IMR-90 (cell line): ENCODE results near the gene PTRH2. TPM values are rescaled to one million over a fixed set of nuclear protein-coding genes. Genes with fewer than 3 reads are reported as not detected.
"Not testable (repeated sequence)": the region's sequence is repeated elsewhere in the genome, so short reads cannot be mapped to it uniquely, and the experiment has no call there.

Experiments
- ATAC-seq: fragments of 200-7000 bp; cut with Tn5 transposase; 2 replicates; pipeline ENCODE4 v1.9.1; 2020; ENCODE audit warnings: low read depth, mild to moderate bottlenecking, moderate library complexity
- BruUV-seq: library from RNA; stranded (reverse); fragments of 400-500 nt; replicated peaks from 2 replicates; lab custom pipeline; 2021; lab: Mats Ljungman, UMichigan
- CTCF ChIA-PET: fragments of 300-600 bp; formaldehyde crosslinking; extraction: SDS; loops from one replicate; lab custom pipeline; 2021; ENCODE audit warnings: antibody characterized with exemption; lab: Yijun Ruan, JAX
- POLR2A ChIA-PET: fragments of 300-600 bp; sonication (Branson Sonifier 250); formaldehyde crosslinking; loops from one replicate; lab custom pipeline; 2022; ENCODE audit warnings: antibody characterized with exemption; ENCODE audit not compliant: unreplicated experiment; lab: Charles Lee
- DNase-seq: peaks from one replicate; pipeline ENCODE4 v3.0.0; 2013
- H2AFZ ChIP-seq: replicated peaks from 2 replicates; pipeline ENCODE3; 2013; ENCODE audit warnings: low read length, mild to moderate bottlenecking; ENCODE audit not compliant: poor library complexity
- H2AK5ac ChIP-seq: 2 replicates; pipeline ENCODE4 v1.6.1; 2013; ENCODE audit warnings: low read depth, low read length, inconsistent platforms
- H2AK9ac ChIP-seq: replicated peaks from 2 replicates; pipeline ENCODE3; 2013; ENCODE audit warnings: mild to moderate bottlenecking, low read depth, low read length, moderate library complexity; ENCODE audit not compliant: poor library complexity
- H2BK120ac ChIP-seq: 2 replicates; pipeline ENCODE4 v1.6.1; 2013; ENCODE audit warnings: low read depth, low read length, inconsistent platforms
- H2BK15ac ChIP-seq: 3 replicates; pipeline ENCODE4 v1.6.1; 2013; ENCODE audit warnings: low read depth, low read length, inconsistent platforms
- H2BK20ac ChIP-seq: 2 replicates; pipeline ENCODE4 v1.6.1; 2013; ENCODE audit warnings: low read depth, mild to moderate bottlenecking, inconsistent platforms, low read length, moderate library complexity
- H2BK5ac ChIP-seq: 2 replicates; pipeline ENCODE4 v1.6.1; 2013; ENCODE audit warnings: mild to moderate bottlenecking, low read depth, low read length, inconsistent platforms; ENCODE audit not compliant: poor library complexity, severe bottlenecking
- H3K14ac ChIP-seq: replicated peaks from 2 replicates; pipeline ENCODE4 v1.6.1; 2013; ENCODE audit warnings: low read depth, low read length, inconsistent platforms
- H3K18ac ChIP-seq: 2 replicates; pipeline ENCODE4 v1.6.1; 2013; ENCODE audit warnings: low read depth, low read length, control low read depth
- H3K23ac ChIP-seq: 2 replicates; pipeline ENCODE4 v1.6.1; 2013; ENCODE audit warnings: low read depth, low read length, inconsistent platforms
- H3K27ac ChIP-seq: 2 replicates; pipeline ENCODE4 v1.5.1; 2013; ENCODE audit warnings: mild to moderate bottlenecking, control low read depth, low read length; ENCODE audit not compliant: insufficient read depth
- H3K27me3 ChIP-seq: 2 replicates; pipeline ENCODE4 v1.6.1; 2013; ENCODE audit warnings: low read length; ENCODE audit not compliant: control insufficient read depth, insufficient read depth
- H3K36me3 ChIP-seq: 2 replicates; pipeline ENCODE4 v1.6.1; 2013; ENCODE audit warnings: low read length, mixed read lengths; ENCODE audit not compliant: control insufficient read depth, insufficient read depth
- H3K4ac ChIP-seq: 2 replicates; pipeline ENCODE4 v1.6.1; 2013; ENCODE audit warnings: low read depth, low read length, inconsistent platforms
- H3K4me1 ChIP-seq: 2 replicates; pipeline ENCODE4 v1.6.1; 2013; ENCODE audit warnings: low read length, mixed read lengths; ENCODE audit not compliant: control insufficient read depth, insufficient read depth
- H3K4me2 ChIP-seq: 2 replicates; pipeline ENCODE4 v1.6.1; 2013; ENCODE audit warnings: low read depth, mild to moderate bottlenecking, control low read depth, low read length, moderate library complexity
- H3K4me3 ChIP-seq: 2 replicates; pipeline ENCODE4 v1.5.1; 2013; ENCODE audit warnings: low read depth, mild to moderate bottlenecking, control low read depth, low read length, moderate library complexity; ENCODE audit not compliant: insufficient read depth
- H3K56ac ChIP-seq: 2 replicates; pipeline ENCODE4 v1.6.1; 2013; ENCODE audit warnings: low read length, inconsistent platforms; ENCODE audit not compliant: insufficient read depth; ENCODE audit errors: extremely low read depth
- H3K79me1 ChIP-seq, 2 experiments: 2 replicates each; pipeline ENCODE4 v1.6.1; 2013; ENCODE audit warnings: low read length in 2 of 2, inconsistent platforms in 1 of 2, low read depth in 1 of 2
- H3K9ac ChIP-seq: 2 replicates; pipeline ENCODE4 v1.6.1; 2013; ENCODE audit warnings: low read depth, low read length, control low read depth
- H3K9me1 ChIP-seq: 2 replicates; pipeline ENCODE4 v1.6.1; 2013; ENCODE audit warnings: low read length, inconsistent platforms; ENCODE audit not compliant: insufficient read depth
- H3K9me3 ChIP-seq: 2 replicates; pipeline ENCODE4 v1.6.1; 2013; ENCODE audit warnings: low read length; ENCODE audit not compliant: control insufficient read depth, insufficient read depth
- H4K20me1 ChIP-seq: 2 replicates; pipeline ENCODE4 v1.6.1; 2013; ENCODE audit warnings: low read length, inconsistent platforms; ENCODE audit not compliant: insufficient read depth
- H4K5ac ChIP-seq: 2 replicates; pipeline ENCODE4 v1.6.1; 2013; ENCODE audit warnings: mild to moderate bottlenecking, low read depth, low read length, control low read depth
- H4K8ac ChIP-seq, 2 experiments: 2 replicates each; pipeline ENCODE4 v1.6.1; 2013; ENCODE audit warnings: low read depth in 2 of 2, low read length in 2 of 2, control low read depth in 1 of 2, inconsistent platforms in 1 of 2
- H4K91ac ChIP-seq: 2 replicates; pipeline ENCODE4 v1.6.1; 2013; ENCODE audit warnings: low read depth, low read length, inconsistent platforms; ENCODE audit not compliant: insufficient read depth
- CEBPB ChIP-seq: IDR thresholded peaks from 2 replicates; pipeline ENCODE4 v1.6.1; 2012; ENCODE audit warnings: low read depth, low read length, improper control_type of control experiment
- FOS ChIP-seq: fragments of 150-350 bp; IDR thresholded peaks from 2 replicates; pipeline ENCODE4 v1.6.1; 2016; ENCODE audit warnings: low read depth, low read length
- WGBS, 2 experiments: methylation state at CpG; one replicate each; pipeline versions ENCODE4 v1.1.5 to v1.1.7; 2013; ENCODE audit warnings: missing lambda C conversion rate in 2 of 2; ENCODE audit not compliant: insufficient read length in 1 of 2; ENCODE audit errors: extremely low coverage in 2 of 2; 5-methylcytosine and 5-hydroxymethylcytosine counted together
- dilution Hi-C: fragments of 300-500 bp; cut with HindIII; formaldehyde crosslinking; loops from one replicate; pipeline ENCODE4 v1.14.3; 2018; ENCODE audit warnings: low sequenced_read_pairs; ENCODE audit not compliant: unreplicated experiment
- in situ Hi-C: fragments of 300-500 bp; cut with MboI; formaldehyde crosslinking; loops from 3 replicates; pipeline ENCODE4 v1.14.3; 2019; ENCODE audit warnings: low sequenced_read_pairs, inconsistent platforms, mixed read lengths
- intact Hi-C: fragments of 100-400 bp; cut with micrococcal nuclease; formaldehyde crosslinking; loops from 2 replicates; pipeline ENCODE4 v1.10.0; 2022
- polyA plus RNA-seq, 3 experiments: library from polyadenylated mRNA; depleted of rRNA; stranded (reverse); fragments of >200 nt; gene quantifications; 2 replicates each; pipeline ENCODE4 v1.2.3, GENCODE V29; 2012; ENCODE audit warnings: low replicate concordance in 1 of 3
- total RNA-seq: library from RNA; depleted of rRNA; stranded (reverse); fragments of >200 nt; gene quantifications from 2 replicates; pipeline ENCODE4 v1.2.3, GENCODE V29; 2012

The PTRH2 gene
- total and polyA plus RNA-seq, 2 of the 4 experiments (the other 2 are of a cell fraction) = 24.9 to 49.7 TPM

GRCh38 chr17:59656624-59657023 lies 50.6 kb downstream of the PTRH2 start:
- H3K4me2 ChIP-seq, H3K9me3 ChIP-seq, H2AFZ ChIP-seq, BruUV-seq, H3K56ac ChIP-seq, H3K9ac ChIP-seq, dilution Hi-C loops, H4K5ac ChIP-seq, H3K4me1 ChIP-seq, intact Hi-C loops, H4K91ac ChIP-seq, H3K4ac ChIP-seq, H3K18ac ChIP-seq, H2AK5ac ChIP-seq, H4K20me1 ChIP-seq, H2BK15ac ChIP-seq, H3K4me3 ChIP-seq, H3K9me1 ChIP-seq, H2AK9ac ChIP-seq, H3K23ac ChIP-seq, in situ Hi-C loops, H4K8ac ChIP-seq, H3K27ac ChIP-seq, H2BK120ac ChIP-seq, H2BK20ac ChIP-seq, H3K14ac ChIP-seq, H3K27me3 ChIP-seq: not testable (repeated sequence)
- Histone ChIP-seq H2BK5ac (peak overlapping the region; percentile 34), H3K79me1 (peaks cover 36 to 48% of the 10 kb centered on the region in 2 experiments), H3K36me3 (peaks cover 56% of the 10 kb centered on the region)
- ATAC-seq = peak; percentile 68
- WGBS, 2 experiments = no CpG with 5 or more reads among the region's 7 CpGs
- POLR2A ChIA-PET = interaction anchor here (0.6 kb wide), 1 partner anchor 154 kb away, joined by 3 read pairs; no protein-coding TSS in a partner anchor
- CTCF ChIA-PET = interaction anchor here (1.2 kb wide), 1 partner anchor 13 kb away, joined by 3 read pairs; no protein-coding TSS in a partner anchor
- TF ChIP-seq FOS (0 out of 2 replicates have a peak, but pooled peaks have one; percentile 5), CEBPB (peak; percentile 85)
- peak; percentile 86 for DNase-seq
